ENCODE results near the gene PIK3C2G. TPM values are rescaled to one million over a fixed set of nuclear protein-coding genes. Genes with fewer than 3 reads are reported as not detected.

Gene PIK3C2G
- total RNA-seq, 1 donor from 2014 or later = not detected

- TF ChIP-seq EZH2phosphoT487 (IDR thresholded peaks at IDR 0.05) (no peak), EZH2 (IDR thresholded peaks at IDR 0.05) (no peak), CTCF (IDR thresholded peaks at IDR 0.05) (no peak)
- no peaks in the 10 kb centered on the region for H3F3A ChIP-seq (ENCODE audit: low read depth)
- no peak overlapping the region for H3K9ac ChIP-seq
- H3K4me3 Mint-ChIP-seq = no peak overlapping the region
- DNase-seq (ENCODE audit: low spot score) = peak; percentile 32
- no peak overlapping the region for H3K4me2 ChIP-seq
- H3K27me3 Mint-ChIP-seq (ENCODE audit: insufficient read depth, low read depth) = no peaks in the 10 kb centered on the region
- H3K27ac Mint-ChIP-seq = no peak overlapping the region
- H3K4me1 Mint-ChIP-seq = peaks cover 4% of the 10 kb centered on the region
- no peak overlapping the region for H2AFZ ChIP-seq (replicated peaks)
- no peak overlapping the region for H3K4me3 ChIP-seq
- no peaks in the 10 kb centered on the region for H3K27me3 ChIP-seq
- H3K36me3 Mint-ChIP-seq = no peaks in the 10 kb centered on the region
- H3K9me3 Mint-ChIP-seq = peaks cover 12% of the 10 kb centered on the region
- H3K36me3 ChIP-seq = no peaks in the 10 kb centered on the region
- no peaks in the 10 kb centered on the region for H3K9me3 ChIP-seq (ENCODE audit: low read depth)
- no peak overlapping the region for H3K27ac ChIP-seq
- H3K79me2 ChIP-seq (ENCODE audit: low read depth) = no peaks in the 10 kb centered on the region
- H3K4me1 ChIP-seq = peaks cover 8% of the 10 kb centered on the region
- no peaks in the 10 kb centered on the region for H4K20me1 ChIP-seq (ENCODE audit: low read depth)
Observed at GRCh38 chr12:18446061-18446644, 184.8 kb downstream of the PIK3C2G start.

- Histone ChIP-seq H3K9me3 (ENCODE audit: low read depth) (no peaks in the 10 kb centered on the region), H4K20me1 (ENCODE audit: low read depth) (no peaks in the 10 kb centered on the region), H3K27me3 (no peaks in the 10 kb centered on the region), H3F3A (ENCODE audit: low read depth) (peaks cover 29% of the 10 kb centered on the region), H3K27ac (peak overlapping the region; percentile 32), H2AFZ (replicated peaks) (peak overlapping the region; percentile 53), H3K4me1 (peaks cover 27% of the 10 kb centered on the region), H3K79me2 (ENCODE audit: low read depth) (no peaks in the 10 kb centered on the region), H3K4me2 (peak overlapping the region; percentile 39), H3K9ac (no peak overlapping the region), H3K36me3 (no peaks in the 10 kb centered on the region), H3K4me3 (no peak overlapping the region)
- TF ChIP-seq CTCF (IDR thresholded peaks at IDR 0.05) = no peak
- no peak for TF ChIP-seq EZH2 (IDR thresholded peaks at IDR 0.05)
- no peak for TF ChIP-seq EZH2phosphoT487 (IDR thresholded peaks at IDR 0.05)
- H3K27ac Mint-ChIP-seq = peak overlapping the region; percentile 2
- H3K4me1 Mint-ChIP-seq = peaks cover 16% of the 10 kb centered on the region
- no peak overlapping the region for H3K4me3 Mint-ChIP-seq
- peaks cover 2% of the 10 kb centered on the region for H3K36me3 Mint-ChIP-seq
- H3K9me3 Mint-ChIP-seq = peaks cover 23% of the 10 kb centered on the region
- peak; percentile 26 for DNase-seq (ENCODE audit: low spot score)
- no peaks in the 10 kb centered on the region for H3K27me3 Mint-ChIP-seq (ENCODE audit: insufficient read depth, low read depth)
Observed at GRCh38 chr12:18454330-18454729, 193.0 kb downstream of the PIK3C2G start.

- Mint-ChIP-seq H3K4me1 (peaks cover 16% of the 10 kb centered on the region), H3K9me3 (peaks cover 11% of the 10 kb centered on the region), H3K27ac (no peak overlapping the region), H3K27me3 (ENCODE audit: insufficient read depth, low read depth) (no peaks in the 10 kb centered on the region), H3K4me3 (no peak overlapping the region), H3K36me3 (peaks cover 2% of the 10 kb centered on the region)
- H2AFZ ChIP-seq (replicated peaks) = no peak overlapping the region
- no peaks in the 10 kb centered on the region for H4K20me1 ChIP-seq (ENCODE audit: low read depth)
- peaks cover 27% of the 10 kb centered on the region for H3K4me1 ChIP-seq
- no peak overlapping the region for H3K9ac ChIP-seq
- no peak for DNase-seq (ENCODE audit: low spot score)
- H3K27ac ChIP-seq = no peak overlapping the region
- H3K36me3 ChIP-seq = no peaks in the 10 kb centered on the region
- no peaks in the 10 kb centered on the region for H3K9me3 ChIP-seq (ENCODE audit: low read depth)
- no peaks in the 10 kb centered on the region for H3K27me3 ChIP-seq
- no peaks in the 10 kb centered on the region for H3K79me2 ChIP-seq (ENCODE audit: low read depth)
- TF ChIP-seq EZH2phosphoT487 (IDR thresholded peaks at IDR 0.05) = no peak
- no peak for TF ChIP-seq CTCF (IDR thresholded peaks at IDR 0.05)
- H3F3A ChIP-seq (ENCODE audit: low read depth) = peaks cover 29% of the 10 kb centered on the region
- no peak overlapping the region for H3K4me3 ChIP-seq
- no peak overlapping the region for H3K4me2 ChIP-seq
Observed at GRCh38 chr12:18456344-18456743, 195.0 kb downstream of the PIK3C2G start.
